ENCODE data around the gene NCOA6.

DNA sequence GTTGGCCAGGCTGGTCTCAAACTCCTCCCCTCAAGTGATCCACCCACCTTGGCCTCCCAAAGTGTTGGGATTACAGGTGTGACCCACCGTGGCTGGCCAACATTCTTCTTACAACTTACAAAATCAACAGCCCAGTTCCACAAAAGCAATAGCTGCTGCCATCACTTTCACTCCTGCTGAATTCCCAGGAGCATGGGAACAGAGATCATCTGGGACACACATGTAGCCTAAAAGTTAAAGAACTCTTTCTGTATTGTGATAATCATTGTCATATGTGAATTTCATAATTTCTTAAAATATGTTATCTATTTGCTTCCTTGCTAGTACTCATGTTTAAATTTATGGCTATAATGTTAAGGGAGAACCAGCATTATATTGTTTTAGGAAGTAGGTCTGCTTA, 51.7 kb downstream of the NCOA6 start:
- TF ChIP-seq POLR2AphosphoS5 (IDR thresholded peaks at IDR 0.05; ENCODE audit: low read depth, low read length) (no peak), POLR2A (IDR thresholded peaks at IDR 0.05; ENCODE audit: low read depth, low read length) (no peak)

Data from GM12892 (cell line).